ENCODE results near the gene RUSC1.
A peak's percentile ranks its signal among the peaks of the same experiment; 100 is the strongest.
"Not testable (repeated sequence)": the region's sequence is repeated elsewhere in the genome, so short reads cannot be mapped to it uniquely, and the experiment has no call there.

RUSC1 gene

DNA sequence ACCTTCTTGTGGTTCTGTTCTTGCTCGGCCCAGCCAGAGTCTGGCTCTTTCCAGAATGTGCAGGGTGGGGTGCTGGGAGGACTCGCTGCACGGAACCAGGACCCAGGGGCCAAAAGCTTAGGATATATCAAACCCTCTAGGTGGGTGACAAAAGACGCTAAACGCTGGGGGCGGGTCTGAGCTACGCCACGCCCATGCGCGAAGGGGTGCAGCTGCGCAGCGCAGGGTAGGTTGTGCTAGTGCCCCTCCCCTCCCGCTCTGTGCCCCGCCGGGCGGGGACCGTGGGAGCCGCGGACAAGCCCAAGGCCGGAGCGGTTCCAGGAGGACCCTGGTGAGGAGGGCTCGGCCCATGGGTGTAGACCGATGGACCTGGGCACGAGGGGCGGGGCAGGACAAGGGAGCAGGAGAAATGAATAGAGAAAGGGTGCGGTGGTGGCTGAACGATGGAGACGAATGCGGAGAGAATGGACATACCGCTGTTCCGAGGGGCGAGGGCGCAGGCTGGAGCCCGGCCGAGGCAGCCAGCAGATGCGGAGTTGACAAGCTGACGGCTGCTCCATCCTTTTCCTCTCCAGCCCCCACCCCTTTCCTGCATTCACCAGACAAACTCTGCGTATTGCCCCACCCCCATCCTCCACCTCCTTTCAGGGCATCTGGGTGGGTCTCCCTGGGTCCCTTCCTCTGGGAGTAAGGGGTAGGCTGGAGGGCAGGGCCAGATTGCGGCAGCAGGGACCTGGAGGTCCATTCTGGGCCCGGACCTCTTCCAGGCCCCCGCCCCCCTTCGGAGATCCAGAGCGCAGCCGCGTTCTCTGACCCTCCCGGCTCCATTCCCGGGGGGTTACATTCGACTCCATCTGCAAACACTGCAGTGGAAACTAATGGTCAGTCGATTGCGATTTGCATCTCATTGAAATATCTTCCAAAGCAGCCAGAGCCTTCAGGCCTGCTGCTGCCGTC is at the start of gene RUSC1:
Gene RUSC1, plus strand, starts transcription at position 234 of the 957 bp plus-strand sequence. CDS start 880 bp downstream, outside the sequence.
- FAIRE-seq, result no peak
- DNase-seq (ENCODE audit: insufficient read length, low spot score), result no peak

GRCh38 chr1:155272466-155273342 is 48.0 kb upstream of the RUSC1 start:
- peak; percentile 36 for DNase-seq (ENCODE audit: insufficient read length, low spot score)
- FAIRE-seq, result no peak

- DNase-seq (ENCODE audit: insufficient read length, low spot score), result peak; percentile 93
- FAIRE-seq, result peak; percentile 72
Observed at GRCh38 chr1:155273343-155274245, 47.1 kb upstream of the RUSC1 start, which contains the start of gene CLK2. CLK2 (minus strand) TSS chr1:155273504; CDS start chr1:155270977, 2,527 bp downstream.

DNA sequence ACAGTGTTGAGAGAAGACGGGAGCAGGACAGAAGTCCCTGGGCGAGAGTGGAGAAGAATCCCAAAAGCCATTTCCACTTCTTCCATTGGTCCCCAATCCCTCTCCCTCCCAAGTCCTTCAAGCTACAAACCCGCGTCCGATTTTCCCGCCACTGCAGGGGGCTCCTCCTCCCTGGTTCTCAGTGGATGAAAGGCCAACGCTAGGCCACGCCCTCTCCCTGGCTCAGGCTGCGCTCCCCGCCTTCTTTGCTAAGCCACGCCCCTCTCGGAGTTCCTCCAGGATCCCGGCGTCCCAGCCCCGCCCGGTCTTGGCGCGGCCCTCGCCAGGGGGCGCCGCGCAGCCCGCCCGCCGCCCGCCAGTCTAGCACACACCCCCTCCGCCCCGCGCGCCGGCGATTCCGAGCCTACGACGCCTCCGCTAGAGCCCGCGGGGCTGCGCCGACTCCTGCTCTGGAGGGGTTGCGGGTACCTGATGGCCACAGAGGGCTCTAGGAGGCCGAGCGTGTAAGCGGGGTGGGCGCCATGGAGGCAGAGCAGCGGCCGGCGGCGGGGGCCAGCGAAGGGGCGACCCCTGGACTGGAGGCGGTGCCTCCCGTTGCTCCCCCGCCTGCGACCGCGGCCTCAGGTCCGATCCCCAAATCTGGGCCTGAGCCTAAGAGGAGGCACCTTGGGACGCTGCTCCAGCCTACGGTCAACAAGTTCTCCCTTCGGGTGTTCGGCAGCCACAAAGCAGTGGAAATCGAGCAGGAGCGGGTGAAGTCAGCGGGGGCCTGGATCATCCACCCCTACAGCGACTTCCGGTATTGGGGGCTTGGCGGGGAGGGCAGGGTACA is 43.4 kb upstream of the RUSC1 start, which contains the start of gene HCN3:
Gene HCN3, plus strand, starts transcription at position 394 of the 832 bp plus-strand sequence. Its CDS starts 128 bp downstream, at position 522.
- DNase-seq (ENCODE audit: insufficient read length, low spot score), result peak; percentile 92
- no peak for FAIRE-seq

- DNase-seq (ENCODE audit: insufficient read length, low spot score) (peak; percentile 41), FAIRE-seq (no peak)
Observed at GRCh38 chr1:155277902-155278688, 42.6 kb upstream of the RUSC1 start.

DNA sequence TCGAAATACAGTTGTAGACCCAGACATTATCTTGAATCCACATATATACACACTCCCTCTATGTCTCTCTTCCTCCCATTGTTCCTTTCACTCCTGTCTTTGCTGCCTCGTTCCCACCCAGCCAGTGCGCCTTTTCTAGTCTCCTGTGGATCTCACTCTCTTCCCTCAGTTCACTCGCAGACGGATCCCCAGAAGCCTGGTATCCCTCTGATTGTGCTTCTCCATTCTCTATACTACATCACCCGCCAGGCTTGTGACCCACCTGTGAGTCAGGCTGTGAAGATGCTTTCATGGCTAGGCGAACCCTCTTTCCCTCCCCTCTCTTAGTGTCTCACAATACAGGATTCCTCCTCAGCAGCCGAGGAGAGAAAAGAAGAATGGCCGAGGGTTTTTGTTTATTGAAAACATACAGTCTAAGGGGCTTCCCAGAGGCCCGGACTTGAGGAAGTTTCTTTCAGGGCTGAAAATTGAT is 42.0 kb upstream of the RUSC1 start:
- FAIRE-seq, result no peak

GRCh38 chr1:155279268-155279667 is 41.4 kb upstream of the RUSC1 start:
- FAIRE-seq (no peak), DNase-seq (ENCODE audit: insufficient read length, low spot score) (no peak)

More for the DNA sequence above, 42.0 kb upstream of the RUSC1 start:
- no peak for DNase-seq (ENCODE audit: insufficient read length, low spot score)

DNA sequence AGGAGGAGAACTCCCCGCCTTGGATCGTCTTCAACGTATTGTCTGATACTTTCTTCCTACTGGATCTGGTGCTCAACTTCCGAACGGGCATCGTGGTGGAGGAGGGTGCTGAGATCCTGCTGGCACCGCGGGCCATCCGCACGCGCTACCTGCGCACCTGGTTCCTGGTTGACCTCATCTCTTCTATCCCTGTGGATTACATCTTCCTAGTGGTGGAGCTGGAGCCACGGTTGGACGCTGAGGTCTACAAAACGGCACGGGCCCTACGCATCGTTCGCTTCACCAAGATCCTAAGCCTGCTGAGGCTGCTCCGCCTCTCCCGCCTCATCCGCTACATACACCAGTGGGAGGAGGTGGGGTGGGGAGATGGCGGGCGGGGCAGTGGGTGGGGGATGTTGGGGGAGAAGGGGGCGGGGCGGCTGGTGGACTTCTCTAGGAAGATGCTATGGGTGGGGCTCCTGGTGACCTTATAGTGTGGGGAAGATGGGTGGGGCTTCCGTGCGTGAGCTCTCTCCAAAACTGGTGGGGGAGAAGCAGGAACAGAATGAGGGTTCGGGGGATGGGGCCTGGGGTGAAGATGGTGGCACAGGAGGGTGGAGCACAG is 38.1 kb upstream of the RUSC1 start:
- no peak for DNase-seq (ENCODE audit: insufficient read length, low spot score)
- no peak for FAIRE-seq

DNA sequence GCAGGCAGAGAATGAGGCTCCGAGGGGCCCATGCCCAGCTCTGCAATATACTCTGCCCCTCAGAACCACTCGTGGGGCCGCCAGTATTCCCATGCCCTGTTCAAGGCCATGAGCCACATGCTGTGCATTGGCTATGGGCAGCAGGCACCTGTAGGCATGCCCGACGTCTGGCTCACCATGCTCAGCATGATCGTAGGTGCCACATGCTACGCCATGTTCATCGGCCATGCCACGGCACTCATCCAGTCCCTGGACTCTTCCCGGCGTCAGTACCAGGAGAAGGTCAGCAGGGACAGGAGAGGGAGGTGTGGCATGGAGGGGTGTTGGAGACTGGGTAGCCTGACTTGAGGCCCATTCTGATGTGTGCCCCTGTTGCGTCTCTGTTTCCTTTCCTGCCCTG is 36.2 kb upstream of the RUSC1 start:
- no peak for FAIRE-seq
- DNase-seq (ENCODE audit: insufficient read length, low spot score), result no peak

DNA sequence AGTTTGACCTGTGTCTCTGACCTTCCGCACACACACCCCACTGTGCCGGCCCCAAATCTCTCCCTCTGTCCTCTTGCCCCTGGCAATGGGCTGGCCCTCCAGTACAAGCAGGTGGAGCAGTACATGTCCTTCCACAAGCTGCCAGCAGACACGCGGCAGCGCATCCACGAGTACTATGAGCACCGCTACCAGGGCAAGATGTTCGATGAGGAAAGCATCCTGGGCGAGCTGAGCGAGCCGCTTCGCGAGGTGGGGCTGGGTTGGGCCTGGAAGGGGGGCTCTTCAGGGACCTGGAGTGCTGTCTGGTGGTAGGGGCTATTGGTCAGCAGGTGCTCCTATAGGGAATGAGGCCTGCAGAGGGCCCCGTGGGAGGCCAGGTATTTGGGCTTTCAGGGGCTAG is 35.6 kb upstream of the RUSC1 start:
- DNase-seq (ENCODE audit: insufficient read length, low spot score) (no peak), FAIRE-seq (no peak)

- no peak for FAIRE-seq
- DNase-seq (ENCODE audit: insufficient read length, low spot score), result no peak
Observed at GRCh38 chr1:155285631-155286044, 35.1 kb upstream of the RUSC1 start.

- FAIRE-seq, result no peak
- no peak for DNase-seq (ENCODE audit: insufficient read length, low spot score)
Observed at GRCh38 chr1:155286544-155286943, 34.1 kb upstream of the RUSC1 start.

- DNase-seq (ENCODE audit: insufficient read length, low spot score) (no peak), FAIRE-seq (no peak)
Observed at GRCh38 chr1:155287987-155288543, 32.6 kb upstream of the RUSC1 start.

DNA sequence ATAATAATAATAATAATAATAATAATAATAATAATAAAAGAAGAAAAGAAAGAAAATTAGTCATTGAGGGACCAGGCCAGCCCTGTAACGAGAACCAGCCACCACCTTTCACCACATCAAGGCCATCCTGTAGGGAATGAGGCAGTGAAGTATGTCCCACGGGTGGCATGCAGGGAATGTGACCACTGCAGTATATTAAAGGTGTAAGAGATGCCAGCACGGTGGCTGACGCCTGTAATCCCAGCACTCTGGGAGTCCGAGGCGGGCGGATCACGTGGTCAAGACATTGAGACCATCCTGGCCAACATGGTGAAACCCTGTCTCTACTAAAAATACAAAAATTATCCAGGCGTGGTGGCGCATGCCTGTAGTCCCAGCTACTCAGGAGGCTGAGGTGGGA is 29.7 kb upstream of the RUSC1 start:
- not testable (repeated sequence) for DNase-seq (ENCODE audit: insufficient read length, low spot score)

DNA sequence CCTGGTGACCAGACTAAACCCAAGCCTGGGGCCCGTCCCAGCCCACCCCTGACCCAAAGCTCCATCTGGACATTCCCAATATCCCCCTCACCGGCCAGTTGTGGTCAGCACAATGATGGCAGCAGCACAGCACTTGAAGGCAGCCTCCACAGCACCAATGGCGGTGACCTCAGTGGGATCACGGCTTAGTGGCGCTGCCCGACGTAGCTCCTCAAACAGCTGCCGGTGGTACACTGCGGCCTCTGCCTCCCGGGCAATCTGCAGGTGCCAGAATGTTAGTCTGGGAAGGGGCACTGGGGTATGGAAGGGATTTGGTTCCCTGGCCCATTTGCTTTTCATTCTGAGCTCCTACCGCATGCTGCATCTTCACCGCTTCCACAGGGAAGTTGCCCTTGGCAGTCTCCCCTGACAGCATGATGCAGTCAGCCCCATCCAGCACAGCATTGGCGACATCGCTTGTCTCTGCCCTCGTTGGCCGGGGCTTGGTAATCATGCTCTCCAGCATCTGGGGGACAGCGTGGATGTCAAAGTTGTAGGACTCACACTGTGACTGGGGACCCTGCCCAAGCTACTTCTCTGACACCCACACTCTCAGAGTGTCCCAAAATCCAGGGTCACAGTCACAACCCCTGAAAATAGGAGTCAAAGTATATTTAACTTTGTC is 27.5 kb upstream of the RUSC1 start:
- DNase-seq (ENCODE audit: insufficient read length, low spot score) (no peak), FAIRE-seq (no peak)

More for the DNA sequence above, 29.7 kb upstream of the RUSC1 start:
- FAIRE-seq, result not testable (repeated sequence)

DNA sequence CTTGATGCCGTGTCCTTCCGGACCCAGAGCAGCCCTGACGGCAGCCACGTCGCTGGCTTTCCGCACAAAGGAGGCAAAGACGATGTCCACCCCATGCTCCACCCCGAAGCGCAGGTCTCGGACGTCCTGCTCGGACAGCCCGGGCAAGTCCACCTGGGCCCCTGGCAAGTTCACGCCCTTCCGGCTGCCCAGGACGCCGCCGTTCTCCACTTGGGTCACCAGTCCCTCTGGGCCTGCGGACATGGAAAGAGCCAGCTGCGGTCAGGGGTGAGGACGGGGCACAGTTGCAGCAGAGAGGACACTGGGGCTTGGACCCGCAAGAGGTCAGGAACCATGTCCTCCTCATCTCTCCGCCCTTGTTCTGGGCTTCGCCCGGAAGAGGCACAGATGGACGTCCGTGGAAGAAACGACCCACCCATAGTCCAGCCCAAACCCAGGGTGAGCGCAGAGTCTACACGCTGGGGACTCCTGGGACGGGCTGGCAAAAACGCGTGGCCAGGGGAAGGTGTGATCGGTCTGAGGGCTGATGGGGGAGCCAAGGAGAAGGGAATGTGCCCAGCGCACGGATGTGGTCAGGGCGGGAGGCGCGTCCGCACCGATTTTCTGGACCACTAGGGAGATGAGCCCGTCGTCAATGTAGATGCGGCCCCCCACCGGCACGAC is 26.0 kb upstream of the RUSC1 start:
- DNase-seq (ENCODE audit: insufficient read length, low spot score) (no peak), FAIRE-seq (no peak)
